Activated CD4-positive, alpha-beta T cell treated with anti-CD3 and anti-CD28 coated beads, Interleukin-2, Interleukin-4, amounts not matched to agents 100 ng/mL and 50 ng/mL, durations not matched to agents 16 hours and 8 hours (primary cell): Measurements from ENCODE around the gene HOXB5.

ENCODE experiments used
- DNase-seq: peaks from one replicate; pipeline ENCODE4 v3.0.0-alpha.2; 2020; ENCODE audit warnings: low spot score

Gene HOXB5

DNA sequence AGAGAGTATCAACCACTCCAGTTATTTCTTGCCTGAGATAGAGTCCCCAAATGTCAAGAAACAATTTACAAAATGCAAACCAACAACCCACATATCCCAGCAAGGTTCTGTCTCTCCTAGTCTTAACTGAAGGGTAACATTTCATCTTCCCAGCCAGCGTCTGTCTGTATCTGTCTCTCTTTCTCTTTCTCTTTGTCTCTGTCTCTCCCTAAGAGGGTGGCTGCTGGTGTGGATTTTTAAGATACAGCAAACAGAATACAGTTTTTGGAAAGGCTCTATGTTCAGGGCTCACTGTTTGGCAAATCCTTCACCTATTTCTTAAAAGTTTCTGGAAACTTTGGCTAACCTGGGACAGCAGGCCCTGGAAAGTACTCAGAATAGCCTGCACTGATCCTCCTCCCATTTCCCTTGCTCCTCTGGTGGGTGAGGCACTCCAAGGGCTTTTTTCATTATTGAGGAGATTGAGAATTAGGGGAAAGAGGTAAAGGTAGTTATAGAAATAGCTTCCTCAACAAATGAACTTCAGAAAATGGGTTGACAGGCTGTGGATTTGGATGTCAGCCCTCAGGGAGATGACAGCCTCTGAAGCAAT, 21.7 kb downstream of the HOXB5 start:
- DNase-seq = no peak

DNA sequence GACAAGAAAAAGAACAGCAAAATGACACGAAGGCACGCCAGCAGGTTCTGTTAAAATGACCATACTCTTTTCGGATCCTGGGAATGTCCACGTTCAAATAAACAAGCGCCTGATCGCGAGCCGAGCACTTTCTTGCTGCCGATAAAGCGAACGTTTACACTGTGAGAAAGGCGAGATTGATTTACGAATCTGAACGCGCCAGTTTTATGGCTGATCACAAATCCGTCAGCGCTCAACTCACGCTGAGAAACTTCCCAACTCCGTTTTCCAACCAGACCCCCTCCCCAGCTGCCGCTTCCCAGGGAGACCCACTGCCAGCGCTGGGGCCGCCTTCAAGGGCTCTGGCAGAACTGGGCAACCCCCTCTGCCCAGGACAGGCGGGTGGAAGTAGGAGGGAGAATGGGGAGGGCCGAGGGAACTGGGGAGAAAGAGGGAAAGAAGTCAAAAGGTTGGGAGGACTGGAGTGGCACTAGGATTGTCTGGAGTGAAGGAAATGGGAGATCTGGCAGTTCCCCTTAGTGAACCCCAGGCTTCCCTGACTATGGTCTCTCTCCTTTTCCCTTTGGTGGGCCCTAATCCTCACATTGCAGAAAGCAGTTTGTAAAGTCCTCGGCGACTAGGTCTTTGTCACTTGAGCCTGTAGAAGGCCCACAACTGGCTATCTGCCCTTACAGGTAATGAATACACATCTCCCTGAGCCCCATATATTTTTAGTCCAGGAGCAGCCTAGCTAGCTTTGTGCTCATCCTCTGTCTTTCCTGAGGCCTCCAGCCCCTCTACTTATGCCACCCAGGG, 22.4 kb downstream of the HOXB5 start:
- DNase-seq = no peak

DNA sequence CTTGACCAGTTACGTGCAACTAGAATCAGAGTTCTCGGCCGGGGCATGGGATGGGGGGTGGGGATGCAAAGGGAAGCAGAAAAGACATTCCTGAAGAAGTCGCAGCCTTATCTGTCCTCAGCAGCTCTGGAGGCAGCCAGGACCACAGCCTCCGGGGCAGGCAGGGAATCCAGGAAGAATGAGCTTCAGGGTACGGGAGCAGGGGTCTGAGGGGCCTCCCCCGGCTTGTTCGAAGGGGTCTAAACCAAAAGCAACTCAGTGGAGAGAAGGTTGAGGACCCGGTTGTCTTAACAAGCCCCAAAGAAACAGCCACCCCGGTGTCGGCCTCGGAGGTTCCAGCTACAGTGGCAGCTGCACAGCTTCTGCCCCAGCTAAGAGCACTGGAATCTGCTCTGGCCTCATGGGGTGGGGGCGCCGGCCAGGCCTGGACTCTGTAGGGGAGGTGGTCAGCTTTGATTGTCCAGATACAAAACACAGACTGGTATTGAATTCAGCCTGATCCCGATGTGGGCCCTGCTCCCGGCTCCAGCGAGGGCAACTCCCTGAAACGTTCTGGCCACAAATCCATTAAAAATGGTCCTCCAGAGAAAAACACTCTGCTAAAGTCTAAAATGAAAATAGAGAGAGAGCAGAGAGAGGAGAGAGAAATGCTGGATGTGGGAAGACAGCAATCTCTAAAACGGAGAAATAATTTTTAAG, 23.1 kb downstream of the HOXB5 start:
- DNase-seq = no peak

DNA sequence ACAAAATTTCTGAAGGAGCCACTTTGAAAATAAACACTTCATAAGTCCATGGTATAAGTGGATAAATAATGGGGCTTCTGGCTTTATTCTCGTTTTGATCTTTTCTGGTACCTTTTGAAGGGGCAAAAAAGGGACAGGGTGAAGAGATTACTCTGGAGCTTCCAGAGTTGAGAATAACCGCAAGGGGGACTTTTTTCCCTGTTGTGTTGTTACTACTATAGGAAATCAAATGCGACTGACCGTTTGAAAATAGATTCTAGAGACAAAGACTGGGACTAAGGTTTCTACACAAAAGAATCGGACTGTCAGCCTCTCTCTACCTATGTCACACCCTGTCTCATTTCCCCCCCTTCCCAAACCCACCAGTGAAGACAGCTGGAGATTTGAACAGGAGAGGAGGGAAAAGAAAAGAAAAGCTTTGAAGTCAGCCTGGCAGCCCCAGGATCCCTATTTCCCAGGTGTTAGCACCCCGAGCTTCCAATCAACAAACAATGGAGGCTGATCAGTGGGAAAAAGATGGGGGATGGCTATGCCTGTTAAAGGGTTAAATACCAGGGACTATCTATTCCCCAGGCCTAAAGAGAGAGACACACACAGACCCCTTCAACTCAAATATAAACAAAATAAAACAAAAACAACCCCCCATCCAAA, 23.8 kb downstream of the HOXB5 start:
- DNase-seq = no peak

DNA sequence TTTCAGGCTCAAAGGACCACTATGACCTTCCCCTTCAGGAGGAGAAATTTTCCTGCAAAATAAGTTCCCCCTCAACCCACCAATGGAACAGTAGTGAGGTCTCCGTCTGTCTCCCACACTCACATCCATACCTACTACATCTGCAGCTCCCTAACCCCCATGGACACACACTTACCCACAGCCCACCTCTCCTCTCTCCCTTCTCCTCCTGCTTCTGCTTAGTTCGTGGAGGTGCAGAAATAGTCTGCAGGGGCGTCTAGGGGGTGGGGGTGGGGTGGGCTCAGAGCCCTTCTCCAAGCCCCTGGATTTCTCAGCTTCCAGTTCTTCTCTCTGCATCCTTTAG, 24.4 kb downstream of the HOXB5 start:
- no peak for DNase-seq

DNA sequence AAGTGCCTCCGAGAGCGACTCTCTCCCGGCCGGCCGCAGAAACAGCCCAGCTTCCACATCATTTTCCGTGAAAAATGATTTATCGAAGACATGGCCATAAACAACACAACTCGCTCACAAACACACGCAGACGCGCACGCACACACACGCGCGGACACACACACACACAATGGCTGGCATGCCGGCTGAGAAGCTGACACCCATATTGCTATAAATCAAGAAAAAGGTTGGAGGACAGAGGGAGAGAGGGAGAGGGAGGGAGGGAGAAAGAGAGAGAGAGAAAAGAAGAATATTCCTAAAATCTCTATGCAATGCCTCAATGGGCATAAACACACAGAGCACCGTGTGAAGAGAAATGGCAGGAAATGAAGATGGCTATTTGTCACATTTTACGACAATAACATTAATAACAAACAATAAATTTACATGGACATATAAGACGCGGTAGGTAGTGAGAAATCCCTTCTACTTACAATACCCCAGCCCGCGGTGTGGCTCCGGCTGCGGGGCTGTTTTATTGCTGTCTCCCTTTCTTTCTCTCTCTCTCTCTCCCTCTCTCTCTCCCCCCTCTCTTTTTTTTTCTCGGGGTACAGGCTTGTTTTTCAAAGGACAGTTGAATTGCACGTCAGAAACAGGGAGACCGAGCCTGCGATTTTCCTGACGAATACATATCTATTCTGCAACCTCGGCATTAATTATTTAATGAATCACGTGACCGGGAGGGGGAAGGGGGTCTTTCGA, 24.9 kb downstream of the HOXB5 start:
- DNase-seq = no peak

DNA sequence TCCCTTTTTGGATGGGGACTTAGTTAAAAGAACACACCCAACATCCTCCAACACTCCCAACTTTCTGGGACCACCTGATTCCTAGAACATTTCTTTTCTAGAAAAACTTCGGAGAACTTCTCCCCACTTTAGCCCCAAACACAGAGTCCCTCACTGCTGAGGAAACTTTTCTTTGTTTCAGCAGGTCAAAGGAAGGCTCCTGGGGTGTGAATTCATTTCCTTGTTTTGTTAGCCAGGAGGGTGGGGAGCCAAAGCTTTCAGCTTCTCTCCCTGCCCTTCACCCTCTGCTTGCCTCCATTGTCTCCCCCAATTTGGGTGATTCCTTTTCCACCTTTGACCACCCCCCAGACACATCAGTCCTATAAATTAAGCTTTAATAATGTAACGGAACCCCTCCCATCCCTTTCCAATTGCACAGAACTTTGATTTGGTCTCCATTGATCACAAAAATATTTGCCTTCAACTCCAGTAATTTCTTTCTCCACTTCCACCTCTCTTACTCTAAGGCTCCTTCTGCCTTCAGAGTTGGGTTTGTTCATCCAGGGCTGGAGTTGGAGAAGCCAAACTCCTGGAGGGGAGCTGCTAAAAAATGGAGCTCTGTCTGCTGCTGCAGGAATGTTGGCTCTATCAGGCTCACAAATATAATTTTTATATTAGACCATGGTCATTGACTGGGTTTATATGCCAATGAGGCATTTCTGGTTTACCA, 25.8 kb downstream of the HOXB5 start:
- DNase-seq = no peak

DNA sequence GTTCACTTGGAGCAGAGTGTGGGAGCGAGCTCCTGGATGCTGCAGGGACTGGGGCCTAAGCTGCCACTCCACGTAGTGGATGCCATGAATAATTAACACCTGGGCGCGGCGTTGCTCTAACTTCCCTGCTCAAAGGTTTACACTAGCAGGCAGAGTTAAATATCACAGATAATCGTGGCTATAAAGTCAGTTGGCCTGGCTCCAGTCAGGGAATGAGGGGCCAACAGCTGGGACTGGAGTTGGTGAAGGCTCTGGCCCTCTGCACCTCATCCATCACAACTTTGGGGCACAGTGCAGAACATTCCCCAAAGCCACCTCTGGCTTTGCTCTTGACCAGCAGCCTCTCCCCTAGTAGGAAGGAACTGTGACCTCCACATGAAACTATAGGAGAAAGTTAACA, 26.4 kb downstream of the HOXB5 start:
- DNase-seq = no peak

DNA sequence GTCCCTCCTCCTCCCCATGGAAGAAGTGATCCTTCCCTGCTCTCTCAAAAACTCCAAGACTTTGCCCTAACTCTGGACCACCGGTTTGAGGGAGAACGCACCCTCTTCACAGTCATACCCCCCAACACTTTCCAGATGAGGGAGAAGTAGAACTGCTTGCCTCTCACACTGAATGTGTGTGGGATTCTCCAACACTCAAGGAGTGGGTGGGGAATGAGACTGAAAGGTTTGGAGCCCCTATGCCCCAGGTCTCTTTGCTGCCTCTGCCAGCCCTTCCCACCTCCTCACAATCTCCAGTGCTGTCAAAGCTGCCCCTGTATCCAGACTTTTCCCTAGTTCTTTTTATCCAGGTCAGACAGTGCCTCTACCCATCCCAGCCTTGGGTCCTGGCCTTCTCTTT, 26.9 kb downstream of the HOXB5 start:
- no peak for DNase-seq

DNA sequence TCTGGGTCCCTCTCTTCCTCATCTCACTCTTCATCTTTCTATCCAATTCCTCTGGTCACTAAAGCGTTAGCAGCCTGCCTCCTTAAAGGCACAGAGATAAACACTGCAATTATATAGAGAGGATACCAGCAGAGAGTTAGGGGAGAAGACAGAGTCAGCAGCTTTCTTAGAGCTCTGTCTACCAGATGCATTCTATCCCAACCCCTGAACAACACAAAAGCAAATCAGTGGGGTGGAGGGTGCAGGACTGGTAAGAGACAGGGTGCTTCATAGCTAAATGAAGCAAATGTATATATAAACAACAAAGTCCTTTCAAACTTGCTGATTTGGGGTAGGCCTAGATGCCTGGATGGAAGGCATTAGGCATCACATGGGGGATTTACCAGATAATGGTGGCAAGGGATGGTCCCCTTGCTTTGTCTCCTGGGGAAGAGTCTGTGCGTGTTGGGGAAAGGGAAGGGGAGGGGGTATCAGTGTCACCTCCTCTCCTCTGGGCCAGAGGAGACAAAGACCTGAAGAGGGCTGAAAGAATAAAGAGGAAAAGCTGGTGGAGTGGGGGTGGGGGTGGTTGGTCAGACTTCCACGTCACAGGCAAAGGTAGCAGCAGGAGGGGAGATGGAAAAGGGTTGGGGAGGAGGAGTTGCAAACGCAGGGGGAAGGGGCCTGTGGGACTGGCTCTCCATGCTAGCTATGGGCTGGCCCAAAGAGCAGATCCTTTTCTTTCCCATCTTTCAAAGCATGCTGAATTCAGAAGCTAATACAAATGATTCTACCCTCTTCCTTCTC, 27.5 kb downstream of the HOXB5 start:
- no peak for DNase-seq

DNA sequence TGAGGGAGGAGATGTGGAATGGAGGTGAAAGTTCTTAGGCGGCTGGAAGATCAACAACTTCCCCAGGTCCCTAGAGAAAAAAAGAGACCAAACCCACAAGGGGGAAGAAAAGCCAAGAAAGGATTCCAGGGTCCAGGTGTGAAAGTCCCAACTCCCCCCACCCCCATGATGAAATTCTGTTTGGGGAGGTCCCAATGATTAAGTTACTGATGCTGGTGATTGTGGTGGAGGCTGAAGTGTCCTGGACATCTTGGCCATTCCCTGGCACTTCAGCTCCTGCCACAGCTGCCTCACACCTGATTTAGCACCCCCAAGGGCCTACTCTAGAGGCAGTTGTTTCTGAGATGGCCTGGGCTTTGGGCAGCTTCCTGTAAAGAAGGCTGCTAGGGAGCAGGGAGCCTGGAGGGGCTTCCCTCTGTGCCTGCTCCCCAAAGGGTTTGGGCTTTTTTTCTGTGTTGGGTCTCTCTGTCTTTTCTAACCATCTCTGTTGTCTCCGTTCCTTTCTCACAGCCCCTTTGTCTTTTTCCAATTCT, 28.5 kb downstream of the HOXB5 start:
- no peak for DNase-seq

DNA sequence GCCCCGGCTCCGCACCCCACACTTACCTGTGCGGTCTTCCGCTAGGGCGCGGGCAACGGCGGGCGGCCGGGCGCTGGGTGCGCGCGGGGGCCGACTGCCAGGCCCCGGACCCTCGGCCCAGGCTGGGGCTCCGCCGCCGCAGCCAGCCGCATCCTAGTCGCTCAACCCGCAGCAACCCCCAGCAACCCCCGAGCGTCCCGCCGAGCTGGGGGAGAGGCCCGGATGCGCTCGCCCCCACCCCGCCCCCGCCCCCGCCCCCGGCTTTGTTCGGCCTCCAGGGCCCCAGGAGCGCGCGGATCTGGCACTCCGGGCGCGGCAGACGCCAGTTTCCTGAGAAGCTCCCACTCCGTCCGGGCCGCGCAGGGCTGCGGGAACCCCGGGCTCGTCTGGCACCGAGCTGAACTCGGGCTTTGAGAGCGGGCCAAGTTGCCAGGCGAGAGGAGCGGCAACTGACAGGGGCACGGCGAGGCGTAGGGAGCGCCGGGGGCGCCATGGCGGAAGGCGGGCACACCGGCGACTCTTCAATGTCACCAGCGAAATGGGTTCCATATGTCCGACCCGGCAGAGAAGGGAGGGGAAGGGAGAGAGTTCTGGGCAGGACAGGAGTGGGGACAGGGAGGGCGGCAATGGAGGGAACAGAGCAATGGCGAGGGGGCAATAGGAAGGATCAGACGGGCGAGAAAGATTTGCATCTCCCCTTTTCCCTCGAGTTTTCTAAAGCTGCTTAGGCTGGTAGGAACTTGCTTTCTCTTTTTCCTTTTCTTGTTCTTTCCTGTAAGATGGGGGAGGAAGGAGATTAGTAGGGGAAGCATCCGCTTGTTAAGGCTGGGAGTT, 29.2 kb downstream of the HOXB5 start:
- DNase-seq = no peak

DNA sequence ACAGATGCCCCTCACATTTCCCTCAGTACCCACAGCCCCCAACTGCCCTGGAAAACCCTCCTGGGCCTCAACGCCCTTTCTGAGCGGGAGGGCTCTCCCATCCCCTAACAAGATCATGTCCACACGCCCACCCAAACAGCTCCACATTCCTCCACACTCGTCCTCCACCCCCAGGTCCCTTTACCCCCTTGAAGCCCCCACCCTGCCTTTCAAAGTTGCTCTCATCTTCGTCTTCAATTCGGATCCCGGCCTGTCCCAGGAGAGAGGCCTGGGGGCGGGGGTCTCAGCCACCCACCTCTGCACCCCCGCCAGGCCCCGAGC, 29.8 kb downstream of the HOXB5 start:
- no peak for DNase-seq

DNA sequence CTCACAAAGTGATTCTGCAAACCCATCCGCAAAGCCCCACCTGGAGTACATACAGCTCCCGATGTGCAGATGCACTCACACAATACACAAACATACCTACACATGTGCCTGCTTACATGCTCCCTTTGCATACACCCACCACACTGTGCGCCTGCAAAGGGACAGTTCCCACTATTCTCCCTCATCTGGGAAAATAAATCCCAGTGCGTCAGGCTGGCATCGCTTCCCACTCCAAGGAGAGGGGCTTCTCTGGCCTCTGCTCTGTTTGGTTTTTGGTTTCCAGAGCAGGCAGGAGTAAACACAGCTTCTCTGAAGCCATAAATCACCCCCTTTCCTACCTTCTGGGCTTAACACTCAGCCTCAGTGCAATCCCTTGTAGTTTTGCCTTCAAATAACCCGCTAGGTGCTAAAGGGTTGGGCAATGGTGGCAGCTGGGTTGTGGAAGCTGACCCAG, 30.2 kb downstream of the HOXB5 start:
- DNase-seq = no peak

DNA sequence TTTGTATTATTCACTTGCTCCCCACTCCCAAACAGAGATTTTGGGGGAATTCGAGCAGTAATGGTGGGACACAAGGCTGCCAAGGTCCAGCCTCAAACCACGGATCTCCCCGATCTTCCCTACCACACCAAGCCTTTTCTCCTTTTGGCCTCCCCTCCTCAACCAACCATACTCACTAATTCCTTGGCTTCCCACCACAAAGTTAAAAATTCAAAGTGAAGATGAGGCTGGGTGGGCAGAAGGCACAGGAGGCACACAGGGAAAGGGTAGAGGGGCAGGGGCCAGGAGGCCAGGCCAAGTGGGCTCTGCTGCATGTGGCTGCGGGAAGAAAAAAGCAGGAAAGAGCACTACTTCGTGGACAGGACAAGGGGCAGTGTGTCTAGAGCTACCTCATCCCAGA, 30.6 kb downstream of the HOXB5 start:
- DNase-seq = no peak

DNA sequence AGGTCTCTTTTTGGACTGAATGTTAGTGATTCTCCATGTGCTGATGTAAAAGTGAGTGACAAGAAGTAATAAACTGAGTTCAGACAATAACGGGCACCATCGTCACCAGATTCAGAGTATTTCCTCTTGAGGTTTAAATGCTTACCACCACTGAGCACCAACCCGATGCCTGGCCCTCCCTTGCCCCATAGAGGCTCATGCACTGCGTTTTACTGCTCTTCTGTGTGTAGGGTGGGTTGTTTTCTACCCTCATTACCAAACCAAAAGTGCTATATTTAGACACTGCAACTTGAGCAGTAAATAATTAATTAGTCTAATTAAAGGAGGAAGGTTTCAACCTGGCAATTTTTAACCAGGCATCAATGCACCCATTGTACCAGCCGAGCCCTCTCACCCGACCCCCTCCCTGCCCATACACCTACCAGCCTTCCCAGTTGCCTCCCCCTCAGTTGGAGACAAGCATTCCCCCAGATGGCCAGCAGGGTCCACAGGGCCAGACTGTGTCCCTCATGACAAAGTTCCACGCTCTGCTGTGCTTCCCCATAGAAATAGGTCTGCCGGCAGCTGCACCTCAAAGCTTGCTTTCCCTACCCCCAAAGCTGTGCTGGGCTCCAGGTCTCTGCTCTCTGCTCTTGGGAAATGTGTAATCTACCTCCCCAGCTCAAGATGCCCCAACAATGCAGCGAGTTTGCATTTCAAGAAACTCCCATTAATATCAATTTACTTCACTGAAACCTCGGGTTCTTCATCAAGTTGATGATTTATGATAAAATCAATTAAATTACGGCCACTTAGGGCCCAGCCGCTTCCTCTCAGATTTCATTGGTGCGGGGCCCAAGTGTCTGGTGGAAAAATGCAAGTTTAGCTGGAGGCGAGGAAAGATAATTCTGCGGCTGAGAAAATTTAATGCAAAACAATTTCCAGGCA, 31.4 kb downstream of the HOXB5 start:
- no peak for DNase-seq

DNA sequence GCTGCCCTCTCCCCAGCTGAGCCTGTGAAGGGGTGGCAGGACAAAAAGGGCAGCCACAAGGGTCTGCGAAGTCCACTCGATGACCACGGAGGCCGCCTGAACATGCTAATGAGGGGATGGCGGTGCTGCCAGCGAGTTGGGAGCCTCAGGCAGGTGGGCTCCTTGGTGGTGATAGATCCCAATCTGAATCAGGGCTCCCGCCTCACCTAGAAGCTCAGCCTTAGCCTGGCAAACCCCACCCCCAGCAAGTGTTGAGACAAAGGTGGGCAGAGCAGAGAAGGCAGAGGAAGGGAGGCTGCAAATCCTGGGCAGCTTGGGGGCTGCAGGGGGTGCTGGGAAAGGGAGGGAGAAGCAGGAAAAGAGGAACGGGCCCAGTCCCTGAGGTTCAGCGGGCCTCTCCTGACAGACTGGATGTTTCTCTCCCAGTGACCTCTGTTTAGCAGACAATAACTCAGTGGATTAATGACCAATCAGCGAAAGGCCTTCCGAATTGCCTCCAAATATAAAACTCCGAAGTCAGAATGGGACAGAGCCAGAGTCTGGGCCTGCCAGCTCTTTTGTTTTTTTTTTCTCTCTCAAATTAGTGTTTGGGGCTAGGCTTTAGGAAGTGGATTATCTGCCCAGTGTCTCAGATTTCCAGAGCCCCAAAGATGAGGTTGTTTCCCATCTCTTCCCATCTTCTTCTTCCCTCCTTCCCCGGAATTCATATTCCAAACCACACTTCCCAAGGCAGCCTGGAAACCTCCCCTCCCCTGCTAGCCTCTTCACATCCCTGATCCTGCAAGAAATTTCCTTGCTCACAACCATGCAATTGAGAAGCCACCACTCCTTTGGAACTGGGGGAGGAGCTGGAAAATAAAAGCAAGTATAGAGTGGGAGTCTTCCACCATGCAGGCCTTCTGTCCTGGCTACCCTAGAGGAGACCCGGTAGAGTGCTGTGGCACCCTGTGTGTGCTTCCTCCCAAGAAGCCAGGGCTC, 33.5 kb downstream of the HOXB5 start:
- no peak for DNase-seq
